ENCODE data around the gene ZMYND12.
A peak's percentile ranks its signal among the peaks of the same experiment; 100 is the strongest.

The ZMYND12 gene

DNA sequence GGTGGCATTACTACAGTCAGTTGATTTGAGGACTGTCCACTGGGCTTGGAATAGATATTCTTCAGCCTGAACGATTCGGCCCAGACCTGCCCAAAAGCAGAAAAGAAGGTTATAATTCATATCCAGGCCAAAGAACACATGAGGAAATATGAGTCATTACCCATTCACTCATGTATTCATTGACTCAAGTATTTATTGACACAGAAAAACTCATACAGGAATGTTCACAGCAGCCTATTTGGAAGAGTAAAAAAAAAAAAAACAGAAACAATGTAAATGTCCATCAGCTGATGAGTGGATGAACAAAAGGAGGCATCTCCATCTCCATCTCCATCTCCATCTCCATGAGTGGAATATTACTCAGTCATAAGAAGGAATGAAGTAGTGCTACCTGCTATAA is 15.9 kb downstream of the ZMYND12 start:
- DNase-seq (ENCODE audit: low read depth), result peak; percentile 41

- DNase-seq (ENCODE audit: low read depth), result no peak
These were observed 21.5 kb downstream of the ZMYND12 start for GRCh38 chr1:42434340-42434739.

DNA sequence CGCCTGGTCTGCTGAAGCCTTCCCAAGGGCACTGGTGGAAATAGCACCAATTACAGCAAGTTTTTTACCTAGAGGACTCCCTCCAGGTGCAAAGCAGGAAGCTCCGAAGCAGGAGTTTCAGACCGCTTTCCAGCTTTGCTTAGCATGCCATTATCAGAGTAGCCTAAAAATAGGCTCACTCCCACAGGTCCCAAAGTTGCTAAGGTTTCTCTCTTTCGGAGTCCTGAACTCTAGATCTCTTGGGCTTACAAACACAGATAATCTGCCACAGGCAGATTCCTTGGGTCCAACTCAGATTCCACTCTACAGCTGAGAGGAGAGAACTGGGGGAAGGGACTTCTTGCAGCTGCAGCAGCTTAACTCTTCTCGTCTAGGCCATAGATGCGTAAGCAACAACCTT is 22.5 kb downstream of the ZMYND12 start:
- peak; percentile 59 for DNase-seq (ENCODE audit: low read depth)

DNA sequence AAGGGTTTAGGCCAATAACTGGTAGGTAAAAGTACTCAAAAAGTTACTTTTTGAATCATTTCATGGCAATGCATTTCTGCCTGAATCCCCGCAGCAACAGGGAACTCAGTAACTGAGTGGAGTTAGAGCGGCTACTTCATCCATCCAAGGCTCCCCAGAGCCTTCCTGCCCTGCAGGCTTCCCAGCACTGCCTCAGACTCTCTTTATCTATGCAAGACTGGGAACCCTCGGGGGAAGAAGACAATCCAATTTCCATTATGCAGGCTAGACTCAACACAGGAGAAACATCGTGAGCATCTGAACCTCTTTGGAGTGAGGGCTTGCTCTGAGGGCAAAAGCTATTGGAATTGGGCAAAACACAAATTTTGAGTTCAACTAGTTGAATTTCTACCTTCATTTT is 23.1 kb downstream of the ZMYND12 start:
- no peak for DNase-seq (ENCODE audit: low read depth)

DNA sequence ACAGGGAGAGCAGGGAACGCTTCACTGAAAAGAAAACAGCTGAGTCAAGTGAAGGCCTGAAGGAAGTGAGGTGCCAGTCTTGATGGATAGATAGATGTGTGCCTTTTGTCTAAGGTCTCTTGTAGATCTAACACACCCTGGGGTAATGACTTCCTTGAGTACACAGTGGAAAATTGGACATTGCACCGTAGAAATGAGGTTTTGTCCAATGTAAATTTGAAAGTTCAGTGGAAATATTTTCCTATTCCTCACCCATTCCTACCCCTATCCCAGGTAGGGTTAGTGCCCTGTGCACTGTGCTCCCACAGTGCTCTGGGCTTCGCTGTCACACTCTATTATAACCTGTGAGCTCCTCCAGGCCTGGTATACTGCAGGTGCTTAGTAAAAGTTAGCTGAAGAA is 24.3 kb downstream of the ZMYND12 start:
- DNase-seq (ENCODE audit: low read depth), result no peak

GRCh38 chr1:42430286-42431135 is 25.3 kb downstream of the ZMYND12 start:
- no peak for DNase-seq (ENCODE audit: low read depth)

DNA sequence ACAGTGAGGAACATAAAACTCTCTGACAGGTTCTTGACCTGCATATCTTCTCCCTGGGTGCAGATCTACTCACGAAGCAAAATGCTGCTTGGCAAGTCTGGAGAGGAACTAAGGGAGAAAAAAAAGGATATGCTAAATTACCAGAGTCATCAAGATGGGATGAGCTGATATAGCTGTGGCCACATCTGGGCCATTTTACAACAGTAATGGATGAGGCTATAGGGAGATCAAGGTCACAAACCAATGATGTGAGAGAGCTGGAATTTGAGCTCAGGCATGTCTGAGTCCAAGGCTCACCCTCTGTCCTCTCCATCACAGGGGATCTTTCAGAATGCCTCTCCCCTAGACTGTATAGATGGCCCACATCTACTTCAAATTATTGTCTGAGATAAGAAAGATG is 26.2 kb downstream of the ZMYND12 start:
- peak; percentile 4 for DNase-seq (ENCODE audit: low read depth)

DNA sequence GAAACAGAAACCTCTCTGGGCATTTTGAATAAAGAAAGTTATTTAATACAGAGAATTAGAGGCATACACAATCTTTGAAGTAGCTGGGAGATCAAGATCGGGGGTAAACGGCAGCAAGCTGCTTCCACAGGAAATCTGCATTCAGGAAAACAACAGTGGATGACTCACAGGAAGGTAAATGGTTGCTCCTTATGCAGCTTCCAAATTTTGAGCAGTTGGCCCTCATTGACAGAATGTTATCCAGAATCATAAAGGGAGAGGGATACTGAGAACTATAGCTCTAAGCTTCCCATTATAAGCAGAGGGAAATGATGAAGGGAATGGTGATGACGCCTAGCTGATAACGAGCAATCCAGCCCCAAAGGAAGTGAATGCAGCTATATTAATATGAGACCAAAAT is 28.6 kb downstream of the ZMYND12 start:
- DNase-seq (ENCODE audit: low read depth), result no peak

DNA sequence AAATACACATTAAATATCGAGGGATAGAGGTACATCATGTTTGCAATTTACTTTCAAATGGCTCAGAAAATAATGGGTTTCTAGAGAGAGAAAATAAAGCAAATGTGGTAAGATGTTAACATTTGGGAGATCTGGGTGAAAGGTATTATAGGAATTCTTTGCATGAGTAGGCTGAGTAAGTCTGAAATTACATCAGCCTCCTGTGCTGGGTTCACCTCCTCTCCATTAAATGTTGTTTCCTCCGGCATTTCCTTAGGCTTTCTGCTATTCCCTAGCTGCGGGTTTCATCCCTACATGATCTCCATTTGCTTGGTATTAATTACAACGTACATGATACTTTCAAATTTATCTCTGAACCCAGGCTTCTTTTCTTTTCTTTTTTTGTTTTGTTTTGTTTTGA is 31.6 kb downstream of the ZMYND12 start:
- peak; percentile 11 for DNase-seq (ENCODE audit: low read depth)

- DNase-seq (ENCODE audit: low read depth), result no peak
These were observed 32.1 kb downstream of the ZMYND12 start for GRCh38 chr1:42423681-42424080.

DNA sequence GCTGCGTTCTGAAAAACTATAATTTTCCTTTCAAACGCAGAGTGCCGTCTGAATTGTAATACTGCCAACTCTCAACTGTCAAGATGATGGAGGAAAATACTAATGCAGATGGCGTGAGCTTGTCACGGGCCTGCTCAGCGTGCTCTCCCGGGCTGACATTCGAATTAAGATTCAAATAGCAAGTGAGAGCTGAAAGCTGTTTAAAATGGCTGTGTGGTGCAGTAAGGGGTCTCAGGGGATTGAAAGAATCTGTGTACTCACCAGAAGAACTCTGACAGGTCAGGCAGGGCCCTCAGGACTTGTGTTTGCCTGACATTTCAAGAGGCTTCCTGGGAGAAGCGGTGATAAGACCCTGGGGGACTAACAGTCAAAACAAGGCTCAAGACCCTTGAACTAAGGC is 33.1 kb downstream of the ZMYND12 start:
- no peak for DNase-seq (ENCODE audit: low read depth)

DNA sequence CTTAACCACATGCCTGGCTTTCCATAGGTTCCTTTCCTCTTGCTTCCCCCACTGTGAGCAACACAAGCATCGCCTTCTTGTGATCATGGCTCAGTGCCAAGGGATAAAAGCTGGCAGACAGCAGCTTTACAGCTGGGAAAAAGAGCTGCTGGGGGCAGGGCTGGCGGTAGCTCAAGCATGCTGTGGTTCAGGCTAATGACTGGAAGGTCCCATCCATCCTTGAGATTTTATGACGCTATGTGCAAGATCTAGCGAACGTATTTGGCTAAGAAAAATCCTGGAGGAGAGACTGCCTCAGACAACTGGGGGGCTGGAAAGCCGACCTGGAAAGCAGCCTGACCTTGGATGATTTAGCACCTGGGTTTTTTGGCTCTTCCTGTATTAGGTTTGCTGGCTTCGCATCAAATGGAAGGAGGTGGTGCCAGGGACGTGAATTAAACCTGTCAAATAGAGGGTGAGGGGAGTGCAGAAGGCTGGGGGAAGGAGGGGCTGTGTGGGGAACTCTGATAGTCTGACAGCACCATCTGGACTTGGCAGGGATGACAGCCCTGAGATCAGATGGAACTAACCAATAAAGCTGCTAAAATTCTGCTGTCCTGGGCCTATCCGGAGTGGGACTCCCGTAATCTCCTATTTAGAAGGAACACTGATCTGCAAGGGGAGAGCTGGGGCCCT is 34.8 kb downstream of the ZMYND12 start:
- peak; percentile 96 for DNase-seq (ENCODE audit: low read depth)

DNA sequence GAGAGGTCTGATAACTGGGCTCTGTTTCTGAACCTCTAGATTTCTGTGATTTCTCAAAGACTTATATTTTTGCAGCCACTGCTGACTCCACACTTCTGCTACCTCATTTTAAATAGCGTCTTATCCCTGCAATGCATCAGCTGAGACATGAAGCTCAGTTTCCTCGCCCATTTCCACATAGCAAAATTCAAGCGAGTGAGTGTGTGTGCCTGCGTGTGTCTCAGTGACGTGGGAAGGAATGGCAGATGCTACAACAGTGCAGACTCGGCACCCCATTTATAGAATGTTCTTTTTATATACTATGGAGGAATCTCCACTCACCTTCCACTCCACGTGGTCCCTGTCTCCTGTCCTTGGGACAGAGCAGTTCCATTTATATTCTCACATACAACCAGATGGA is 35.7 kb downstream of the ZMYND12 start:
- DNase-seq (ENCODE audit: low read depth), result peak; percentile 45

- peak; percentile 9 for DNase-seq (ENCODE audit: low read depth)
These were observed 36.5 kb downstream of the ZMYND12 start for GRCh38 chr1:42419126-42419821.

GRCh38 chr1:42418516-42418915 is 37.3 kb downstream of the ZMYND12 start:
- no peak for DNase-seq (ENCODE audit: low read depth)

GRCh38 chr1:42417166-42417565 is 38.7 kb downstream of the ZMYND12 start:
- DNase-seq (ENCODE audit: low read depth), result no peak

- no peak for DNase-seq (ENCODE audit: low read depth)
These were observed 41.0 kb downstream of the ZMYND12 start for GRCh38 chr1:42414551-42415496.

DNA sequence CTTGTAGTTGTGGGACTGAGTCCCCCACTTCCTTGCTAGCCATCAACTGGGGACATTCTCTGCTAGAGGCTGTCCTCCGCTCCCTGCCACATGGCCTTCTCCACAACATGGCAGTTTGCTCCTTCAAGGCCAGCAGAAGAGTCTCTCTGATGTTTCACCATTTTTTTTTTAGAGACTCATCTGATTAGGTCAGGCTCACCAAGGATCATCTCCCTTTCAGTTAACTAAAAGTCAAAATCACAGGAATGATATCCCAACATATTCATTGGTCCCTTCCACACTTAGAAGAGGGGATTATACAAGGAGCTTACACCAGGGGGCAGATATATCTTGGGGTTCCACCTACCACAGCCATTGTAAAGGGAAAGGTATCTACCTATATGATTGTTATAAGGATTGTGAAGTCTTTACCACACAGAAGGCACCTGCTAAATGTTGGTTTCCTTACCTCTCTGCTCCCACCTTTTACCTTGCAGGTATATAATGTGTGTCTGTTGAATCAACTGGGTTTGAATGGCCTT is 51.9 kb downstream of the ZMYND12 start:
- DNase-seq (ENCODE audit: low read depth), result no peak

DNA sequence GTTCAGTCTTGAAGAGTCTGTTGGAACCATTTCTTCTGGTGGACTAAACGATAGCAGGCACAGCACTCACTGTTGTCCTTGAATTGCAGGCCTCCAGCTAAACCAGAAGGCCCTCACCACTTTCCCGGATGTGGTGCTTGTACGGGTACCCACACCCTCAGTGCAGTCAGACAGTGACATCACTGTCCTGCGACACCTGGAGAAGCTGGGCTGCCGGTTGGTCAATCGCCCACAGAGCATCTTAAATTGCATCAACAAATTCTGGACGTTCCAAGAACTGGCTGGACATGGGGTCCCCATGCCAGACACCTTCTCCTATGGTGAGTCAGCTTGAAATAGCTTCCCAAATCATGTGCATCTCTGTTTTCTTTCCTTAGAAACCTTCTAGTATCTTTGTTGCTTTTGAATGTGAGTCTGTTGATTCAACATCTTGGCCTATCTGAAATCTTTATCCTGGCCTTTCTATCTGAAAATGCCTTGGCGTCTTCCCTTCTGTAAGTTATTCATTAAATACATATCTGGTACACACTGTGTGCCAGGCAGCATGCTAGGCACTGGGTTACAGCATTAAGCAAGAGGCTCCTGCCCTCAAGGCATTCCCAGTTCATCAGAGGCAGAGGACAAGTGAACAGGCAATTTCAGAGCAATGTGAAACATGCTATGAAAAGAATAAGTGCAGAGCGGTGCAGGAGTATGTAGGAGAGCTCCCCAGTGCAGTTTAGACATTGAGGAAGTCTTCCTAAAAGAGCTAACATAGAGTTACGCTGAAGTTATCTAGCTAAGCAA is 56.3 kb downstream of the ZMYND12 start:
- no peak for DNase-seq (ENCODE audit: low read depth)

DNA sequence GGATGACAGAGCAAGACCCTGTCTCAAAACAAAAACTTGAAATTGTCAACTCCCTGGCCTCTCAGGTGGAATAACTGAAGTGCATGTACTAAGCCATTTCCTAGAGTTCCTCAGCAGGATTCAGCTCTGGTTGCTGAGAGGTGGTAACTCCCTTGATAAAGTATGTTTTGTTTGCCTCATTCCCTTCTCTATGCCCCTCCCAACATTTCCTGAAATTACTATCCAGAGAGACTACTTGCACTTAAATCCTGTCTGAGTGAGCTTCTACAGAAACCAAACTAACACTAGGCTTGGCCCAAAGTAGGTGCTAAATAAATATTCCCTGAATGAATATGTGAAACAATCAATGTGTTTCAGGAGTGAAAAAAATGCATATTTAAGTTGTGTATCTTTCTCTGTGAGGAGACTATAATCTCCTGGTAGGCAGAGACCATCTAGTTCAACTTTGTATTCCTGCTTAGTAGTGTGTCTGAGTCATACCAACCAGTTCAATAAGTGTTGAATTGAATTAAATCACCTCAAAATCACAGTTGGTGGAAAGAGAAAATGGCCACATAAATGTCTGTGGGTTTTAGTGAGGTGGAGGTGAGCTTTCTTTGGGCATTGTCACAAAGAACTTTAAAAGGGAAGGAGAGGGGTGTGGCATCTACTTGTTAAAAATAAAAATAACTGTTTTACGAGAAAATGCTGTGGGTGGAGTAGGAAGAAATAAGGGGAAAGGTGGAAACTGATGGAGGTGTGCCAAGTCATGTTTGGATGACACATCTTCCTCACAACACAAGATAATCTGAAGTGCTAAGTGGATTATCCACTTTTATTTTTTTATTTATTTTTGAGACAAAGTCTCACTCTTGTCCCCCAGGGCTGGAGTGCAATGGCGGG is 62.6 kb downstream of the ZMYND12 start:
- DNase-seq (ENCODE audit: low read depth), result no peak
